Adrenal gland (tissue), 12 donors: ENCODE measurements around the gene DIAPH1. TPM values are rescaled to one million over a fixed set of nuclear protein-coding genes. Genes with fewer than 3 reads are reported as not detected.
A peak's percentile ranks its signal among the peaks of the same experiment; 100 is the strongest.

Experiments used
- DNase-seq, 7 donors: peaks; one replicate each; pipeline ENCODE4 v3.0.0-alpha.2; 2019 to 2020
- H3K27ac ChIP-seq, 5 donors: fragments of 200-600 bp; sonication (generic) in 4 of 5; 1 replicate in 3 of 5; 2 replicates in 2 of 5; pipeline versions ENCODE4 v1.5.1 to v1.8.0; 2016 to 2020; ENCODE audit warnings: mild to moderate bottlenecking in 1 of 5
- H3K27me3 ChIP-seq: fragments of 200-600 bp; 2 replicates; pipeline ENCODE4 v1.8.0; 2021
- H3K36me3 ChIP-seq, 2 donors: fragments of 200-600 bp; replicated peaks in 1 of 2; 1 replicate in 1 of 2; 2 replicates in 1 of 2; pipeline versions ENCODE4 v1.5.1 to v1.8.0; 2018 to 2022
- H3K4me1 ChIP-seq, 2 donors: fragments of 200-600 bp; replicated peaks in 1 of 2; 1 replicate in 1 of 2; 2 replicates in 1 of 2; pipeline versions ENCODE4 v1.5.1 to v1.8.0; 2018 to 2021
- H3K4me3 ChIP-seq, 4 donors: fragments of 200-600 bp; sonication (generic) in 3 of 4; one replicate each; pipeline ENCODE4 v1.5.1; 2016 to 2018
- H3K9me3 ChIP-seq, 3 donors: fragments of 200-600 bp; sonication (generic) in 1 of 3; replicated peaks in 1 of 3; 1 replicate in 2 of 3; 2 replicates in 1 of 3; pipeline versions ENCODE4 v1.5.1 to v1.8.0; 2016 to 2021
- CTCF ChIP-seq, 6 experiments: fragments of 450-650 bp in 4 of 6; fragments of 200-600 bp in 2 of 6; sonication (generic) in 1 of 6; IDR thresholded peaks; 1 replicate in 5 of 6; 2 replicates in 1 of 6; pipeline versions ENCODE4 v1.5.1 to v1.8.0; 2016 to 2021; ENCODE audit warnings: antibody characterized with exemption in 6 of 6, mild to moderate bottlenecking in 2 of 6, moderate library complexity in 1 of 6
- POLR2A ChIP-seq, 2 donors: fragments of 450-650 bp; IDR thresholded peaks; one replicate each; pipeline ENCODE4 v1.6.1; 2017; ENCODE audit warnings: antibody characterized with exemption in 2 of 2, mild to moderate bottlenecking in 2 of 2, moderate library complexity in 1 of 2
- WGBS, 4 donors: extraction: QIAGEN DNeasy Blood & Tissue Kit in 2 of 4; methylation state at CpG; one replicate each; pipeline versions ENCODE4 v1.1.5 to v1.1.7; 2013 to 2017; 5-methylcytosine and 5-hydroxymethylcytosine counted together
- intact Hi-C, 2 donors: fragments of 100-400 bp; cut with DNase I; formaldehyde crosslinking; loops; one replicate each; pipeline versions ENCODE4 v1.14.1 to v1.15.0; 2022 to 2023
- polyA plus RNA-seq, 3 donors: library from polyadenylated mRNA; stranded (reverse); fragments of 200-250 nt in 2 of 3; fragments of 350-450 nt in 1 of 3; fragmentation: Illumina TruSeq in 1 of 3; extraction: RNeasy Lipid Tissue Mini Kit (QIAGEN cat#74804) in 1 of 3; gene quantifications; one replicate each; pipeline ENCODE4 v1.2.3, GENCODE V29; 2013 to 2014
- total RNA-seq, 9 donors: library from RNA; depleted of rRNA in 4 of 9; stranded (reverse); fragments of >200 nt in 4 of 9; fragments of 120-200 nt in 1 of 9; fragmentation: NEBNext Ultra II Directional in 1 of 9; extraction: Animal tissue kit (Norgen Biotek cat#: 25700) in 1 of 9; gene quantifications; one replicate each; pipeline versions ENCODE4 v1.1.0 to v1.2.4, GENCODE V29; 2013 to 2023
- donor health status: healthy with polysubstance abuse.
- donor health status: Bipolar disorder and iron deficiency.
- donor health status: DM: yes; HTN: yes; CAD: no.
- donor health status: DM: no; HTN: no; CAD: no.
- donor health status: DM: no; HTN: no; CAD: no.
- donor health status: DM: yes; HTN: yes; CAD: no.

DIAPH1 gene
- total and polyA plus RNA-seq, 12 donors = 17.8 to 91.2 (median 48.8) TPM

GRCh38 chr5:141529002-141529401 is 89.8 kb downstream of the DIAPH1 start:
- H3K9me3 ChIP-seq = no peaks in the 10 kb centered on the region
- intact Hi-C loops = loop anchor here (10.0 kb wide), 2 partner anchors 104 to 114 kb away; partner anchors contain the start of genes PCDHGA10 (in 1 of the 2), PCDHGA11 (in 1 of the 2) and PCDHGB7 (in 1 of the 2)
- peaks cover 0 to 24% of the 10 kb centered on the region in 2 donors for H3K36me3 ChIP-seq
- H3K4me3 ChIP-seq = no peak overlapping the region
- peak in 5 of 7 donors; percentile 64 to 84 (median 80) for DNase-seq
- H3K27me3 ChIP-seq = no peaks in the 10 kb centered on the region
- peak overlapping the region; percentile 61 to 94 (median 81) for H3K27ac ChIP-seq
- TF ChIP-seq CTCF (IDR thresholded peaks at IDR 0.05) (peak in 1 of 6 experiments; percentile 6), POLR2A (IDR thresholded peaks at IDR 0.05) (no peak)
- peaks cover 30 to 35% of the 10 kb centered on the region in 2 donors for H3K4me1 ChIP-seq
- WGBS, 4 donors = 38 to 46% (median 42%) methylated on average over 5 of the region's 5 CpGs

- H3K4me3 ChIP-seq = no peak overlapping the region
- no peaks in the 10 kb centered on the region for H3K27me3 ChIP-seq
- WGBS, 4 donors = 36 to 50% (median 46%) methylated on average over 11 of the region's 11 CpGs
- peaks cover 0 to 18% of the 10 kb centered on the region in 2 donors for H3K36me3 ChIP-seq
- intact Hi-C loops = loop anchor here (10.0 kb wide), 2 partner anchors 104 to 114 kb away; partner anchors contain the start of genes PCDHGA10 (in 1 of the 2), PCDHGA11 (in 1 of the 2) and PCDHGB7 (in 1 of the 2)
- no peak for TF ChIP-seq CTCF (IDR thresholded peaks at IDR 0.05)
- TF ChIP-seq POLR2A (IDR thresholded peaks at IDR 0.05) = peak in 1 of 2 donors; percentile 48
- peak; percentile 65 to 91 (median 81) for DNase-seq
- no peaks in the 10 kb centered on the region for H3K9me3 ChIP-seq
- H3K27ac ChIP-seq = peak overlapping the region; percentile 61 to 94 (median 81)
- H3K4me1 ChIP-seq = peaks cover 30 to 37% of the 10 kb centered on the region in 2 donors
Measured at GRCh38 chr5:141528291-141528984, 90.4 kb downstream of the DIAPH1 start.

GRCh38 chr5:141527426-141527825 is 91.4 kb downstream of the DIAPH1 start:
- peak overlapping the region in 3 of 5 donors; percentile 61 to 94 (median 81) for H3K27ac ChIP-seq
- peaks cover 0 to 16% of the 10 kb centered on the region in 2 donors for H3K36me3 ChIP-seq
- H3K27me3 ChIP-seq = no peaks in the 10 kb centered on the region
- H3K4me1 ChIP-seq = peaks cover 30 to 40% of the 10 kb centered on the region in 2 donors
- no peak for DNase-seq
- intact Hi-C loops = loop anchor here (10.0 kb wide), 2 partner anchors 103 to 113 kb away; partner anchors contain the start of genes PCDHGA10 (in 1 of the 2), PCDHGA11 (in 1 of the 2) and PCDHGB7 (in 1 of the 2)
- no peak overlapping the region for H3K4me3 ChIP-seq
- no peaks in the 10 kb centered on the region for H3K9me3 ChIP-seq
- WGBS, 4 donors = 48 to 60% (median 58%) methylated on average over 1 of the region's 1 CpG
- TF ChIP-seq POLR2A (IDR thresholded peaks at IDR 0.05) (no peak), CTCF (IDR thresholded peaks at IDR 0.05) (no peak)

- Histone ChIP-seq H3K27me3 (no peaks in the 10 kb centered on the region), H3K36me3 (peaks cover 0 to 16% of the 10 kb centered on the region in 2 donors), H3K9me3 (no peaks in the 10 kb centered on the region), H3K4me3 (no peak overlapping the region), H3K4me1 (peaks cover 45 to 57% of the 10 kb centered on the region in 2 donors), H3K27ac (peak overlapping the region in 4 of 5 donors; percentile 6 to 81 (median 56))
- TF ChIP-seq POLR2A (IDR thresholded peaks at IDR 0.05) = no peak
- no peak for TF ChIP-seq CTCF (IDR thresholded peaks at IDR 0.05)
- 77 to 85% (median 80%) methylated on average over 7 of the region's 7 CpGs for WGBS, 4 donors
- intact Hi-C loops = loop anchor here (10.0 kb wide), 2 partner anchors 101 to 111 kb away; partner anchors contain the start of genes PCDHGA10 (in 1 of the 2), PCDHGA11 (in 1 of the 2) and PCDHGB7 (in 1 of the 2)
- DNase-seq = no peak
Measured at GRCh38 chr5:141525653-141526052, 93.1 kb downstream of the DIAPH1 start.
